Measurements from ENCODE around the gene SHC2. TPM values are rescaled to one million over a fixed set of nuclear protein-coding genes. Genes with fewer than 3 reads are reported as not detected.

SHC2 gene
- total RNA-seq, 1 experiment from 2014 or later, result 6.7 TPM

DNA sequence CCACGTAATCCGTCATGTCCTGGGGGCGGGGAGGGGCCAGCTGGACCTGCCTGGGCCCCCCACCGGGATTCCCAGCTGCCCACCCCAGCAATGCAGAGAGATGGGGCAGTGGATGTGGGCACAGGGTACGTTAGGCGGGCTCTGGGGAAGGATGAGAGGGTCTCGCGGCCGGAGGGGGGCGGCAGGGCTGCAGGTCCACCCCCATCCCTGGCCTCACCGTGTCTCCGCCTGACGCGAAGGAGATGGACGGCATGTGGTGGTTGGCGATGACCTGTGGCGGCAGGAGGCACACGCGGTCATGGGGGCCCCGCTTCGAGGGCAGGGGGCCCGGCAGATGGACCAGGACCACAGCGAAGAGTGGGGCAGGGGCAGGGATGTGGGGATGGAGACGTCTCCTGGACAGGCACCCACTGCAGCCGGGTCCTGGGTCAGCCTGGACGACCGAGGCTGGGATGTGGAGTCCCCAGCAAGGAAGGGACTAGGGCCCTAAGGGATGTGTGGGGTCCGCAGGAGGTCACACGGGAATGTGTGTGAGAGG is 24.4 kb downstream of the SHC2 start:
- TF ChIP-seq, protein P1, sequence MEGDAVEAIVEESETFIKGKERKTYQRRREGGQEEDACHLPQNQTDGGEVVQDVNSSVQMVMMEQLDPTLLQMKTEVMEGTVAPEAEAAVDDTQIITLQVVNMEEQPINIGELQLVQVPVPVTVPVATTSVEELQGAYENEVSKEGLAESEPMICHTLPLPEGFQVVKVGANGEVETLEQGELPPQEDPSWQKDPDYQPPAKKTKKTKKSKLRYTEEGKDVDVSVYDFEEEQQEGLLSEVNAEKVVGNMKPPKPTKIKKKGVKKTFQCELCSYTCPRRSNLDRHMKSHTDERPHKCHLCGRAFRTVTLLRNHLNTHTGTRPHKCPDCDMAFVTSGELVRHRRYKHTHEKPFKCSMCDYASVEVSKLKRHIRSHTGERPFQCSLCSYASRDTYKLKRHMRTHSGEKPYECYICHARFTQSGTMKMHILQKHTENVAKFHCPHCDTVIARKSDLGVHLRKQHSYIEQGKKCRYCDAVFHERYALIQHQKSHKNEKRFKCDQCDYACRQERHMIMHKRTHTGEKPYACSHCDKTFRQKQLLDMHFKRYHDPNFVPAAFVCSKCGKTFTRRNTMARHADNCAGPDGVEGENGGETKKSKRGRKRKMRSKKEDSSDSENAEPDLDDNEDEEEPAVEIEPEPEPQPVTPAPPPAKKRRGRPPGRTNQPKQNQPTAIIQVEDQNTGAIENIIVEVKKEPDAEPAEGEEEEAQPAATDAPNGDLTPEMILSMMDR (IDR thresholded peaks at IDR 0.05), result no peak
- TF ChIP-seq SIN3A (IDR thresholded peaks at IDR 0.05; ENCODE audit: borderline replicate concordance, insufficient read depth, low read depth, low read length) (no peak), POLR2AphosphoS5 (IDR thresholded peaks at IDR 0.05; ENCODE audit: low read depth, low read length) (no peak), TCF7L2 (IDR thresholded peaks at IDR 0.05; ENCODE audit: low read depth, low read length) (no peak)
- TF ChIP-seq, protein P2, sequence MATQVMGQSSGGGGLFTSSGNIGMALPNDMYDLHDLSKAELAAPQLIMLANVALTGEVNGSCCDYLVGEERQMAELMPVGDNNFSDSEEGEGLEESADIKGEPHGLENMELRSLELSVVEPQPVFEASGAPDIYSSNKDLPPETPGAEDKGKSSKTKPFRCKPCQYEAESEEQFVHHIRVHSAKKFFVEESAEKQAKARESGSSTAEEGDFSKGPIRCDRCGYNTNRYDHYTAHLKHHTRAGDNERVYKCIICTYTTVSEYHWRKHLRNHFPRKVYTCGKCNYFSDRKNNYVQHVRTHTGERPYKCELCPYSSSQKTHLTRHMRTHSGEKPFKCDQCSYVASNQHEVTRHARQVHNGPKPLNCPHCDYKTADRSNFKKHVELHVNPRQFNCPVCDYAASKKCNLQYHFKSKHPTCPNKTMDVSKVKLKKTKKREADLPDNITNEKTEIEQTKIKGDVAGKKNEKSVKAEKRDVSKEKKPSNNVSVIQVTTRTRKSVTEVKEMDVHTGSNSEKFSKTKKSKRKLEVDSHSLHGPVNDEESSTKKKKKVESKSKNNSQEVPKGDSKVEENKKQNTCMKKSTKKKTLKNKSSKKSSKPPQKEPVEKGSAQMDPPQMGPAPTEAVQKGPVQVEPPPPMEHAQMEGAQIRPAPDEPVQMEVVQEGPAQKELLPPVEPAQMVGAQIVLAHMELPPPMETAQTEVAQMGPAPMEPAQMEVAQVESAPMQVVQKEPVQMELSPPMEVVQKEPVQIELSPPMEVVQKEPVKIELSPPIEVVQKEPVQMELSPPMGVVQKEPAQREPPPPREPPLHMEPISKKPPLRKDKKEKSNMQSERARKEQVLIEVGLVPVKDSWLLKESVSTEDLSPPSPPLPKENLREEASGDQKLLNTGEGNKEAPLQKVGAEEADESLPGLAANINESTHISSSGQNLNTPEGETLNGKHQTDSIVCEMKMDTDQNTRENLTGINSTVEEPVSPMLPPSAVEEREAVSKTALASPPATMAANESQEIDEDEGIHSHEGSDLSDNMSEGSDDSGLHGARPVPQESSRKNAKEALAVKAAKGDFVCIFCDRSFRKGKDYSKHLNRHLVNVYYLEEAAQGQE (IDR thresholded peaks at IDR 0.05; ENCODE audit: insufficient read depth in 1 of 2, low read depth in 2 of 2, low read length in 1 of 2), result no peak
- no peaks in the 10 kb centered on the region for H3K36me3 ChIP-seq (ENCODE audit: control insufficient read depth, insufficient read depth, low read length)
- intact Hi-C loops (cut with micrococcal nuclease; ENCODE audit: unreplicated experiment) (no loop called here), in situ Hi-C loops (cut with HindIII; ENCODE audit: low pct_unique_long_range_greater_than_20kb, low sequenced_read_pairs) (no loop called here)
- BruUV-seq (replicated peaks), result no TSS peak
- H3K9me3 ChIP-seq (ENCODE audit: control insufficient read depth, insufficient read depth, low read depth, low read length), result no peaks in the 10 kb centered on the region
- ChIA-PET CTCF (no interaction called here), POLR2A (no interaction called here)
- no peaks in the 10 kb centered on the region for H3K4me1 ChIP-seq (ENCODE audit: control insufficient read depth, insufficient read depth, low read length)
- ATAC-seq (no peak), DNase-seq (ENCODE audit: low read depth, low spot score) (no peak)
- H3K27ac ChIP-seq (ENCODE audit: low read length), result no peak overlapping the region
- H3K4me3 ChIP-seq (ENCODE audit: low read depth in 2 of 2, low read length in 2 of 2), result no peak overlapping the region
- no peaks in the 10 kb centered on the region for H3K27me3 ChIP-seq (ENCODE audit: control insufficient read depth, insufficient read depth, low read length)

- TF ChIP-seq, protein P2 (IDR thresholded peaks at IDR 0.05; ENCODE audit: insufficient read depth in 1 of 2, low read depth in 2 of 2, low read length in 1 of 2), result no peak
- TF ChIP-seq TCF7L2 (IDR thresholded peaks at IDR 0.05; ENCODE audit: low read depth, low read length) (no peak), SIN3A (IDR thresholded peaks at IDR 0.05; ENCODE audit: borderline replicate concordance, insufficient read depth, low read depth, low read length) (no peak), POLR2AphosphoS5 (IDR thresholded peaks at IDR 0.05; ENCODE audit: low read depth, low read length) (no peak)
- TF ChIP-seq, protein P1 (IDR thresholded peaks at IDR 0.05), result no peak
- H3K36me3 ChIP-seq (ENCODE audit: control insufficient read depth, insufficient read depth, low read length), result no peaks in the 10 kb centered on the region
- in situ Hi-C loops (cut with HindIII; ENCODE audit: low pct_unique_long_range_greater_than_20kb, low sequenced_read_pairs) (no loop called here), intact Hi-C loops (cut with micrococcal nuclease; ENCODE audit: unreplicated experiment) (no loop called here)
- DNase-seq (ENCODE audit: low read depth, low spot score) (no peak), ATAC-seq (peak; percentile 49; the same call in 1 of the 2 replicates)
- no TSS peak for BruUV-seq (replicated peaks)
- H3K4me1 ChIP-seq (ENCODE audit: control insufficient read depth, insufficient read depth, low read length), result no peaks in the 10 kb centered on the region
- H3K4me3 ChIP-seq (ENCODE audit: low read depth in 2 of 2, low read length in 2 of 2), result no peak overlapping the region
- ChIA-PET POLR2A (no interaction called here), CTCF (no interaction called here)
- no peaks in the 10 kb centered on the region for H3K27me3 ChIP-seq (ENCODE audit: control insufficient read depth, insufficient read depth, low read length)
- no peaks in the 10 kb centered on the region for H3K9me3 ChIP-seq (ENCODE audit: control insufficient read depth, insufficient read depth, low read depth, low read length)
- no peak overlapping the region for H3K27ac ChIP-seq (ENCODE audit: low read length)
Measured at GRCh38 chr19:435707-436412, 25.0 kb downstream of the SHC2 start.
